GM12873 (cell line): ENCODE data around the gene PNKP.

Experiments
- CTCF ChIP-seq: IDR thresholded peaks from 2 replicates; pipeline ENCODE4 v1.5.1; 2012; ENCODE audit warnings: low read depth, mild to moderate bottlenecking, moderate library complexity, low read length, control low read depth; ENCODE audit not compliant: insufficient read depth; ENCODE audit errors: missing control alignments

Gene PNKP

DNA sequence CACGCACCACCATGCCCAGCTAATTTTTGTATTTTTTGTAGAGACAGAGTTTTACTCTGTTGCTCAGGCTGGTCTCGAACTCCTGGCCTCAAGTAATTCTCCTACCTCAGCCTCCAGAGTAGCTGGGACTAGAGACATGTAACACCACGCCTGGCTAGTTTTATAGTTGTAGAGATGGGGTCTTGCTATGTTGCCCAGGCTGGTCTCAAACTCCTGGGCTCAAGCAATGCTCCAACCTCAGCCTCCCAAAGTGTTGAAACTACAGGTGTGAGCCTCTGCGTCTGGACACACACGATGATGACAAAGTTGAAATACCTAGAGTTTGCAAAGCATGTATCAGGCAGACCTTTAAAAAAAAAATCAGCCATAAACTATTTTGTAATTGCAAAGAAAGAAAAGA is 21.0 kb downstream of the PNKP start:
- no peak for TF ChIP-seq CTCF

DNA sequence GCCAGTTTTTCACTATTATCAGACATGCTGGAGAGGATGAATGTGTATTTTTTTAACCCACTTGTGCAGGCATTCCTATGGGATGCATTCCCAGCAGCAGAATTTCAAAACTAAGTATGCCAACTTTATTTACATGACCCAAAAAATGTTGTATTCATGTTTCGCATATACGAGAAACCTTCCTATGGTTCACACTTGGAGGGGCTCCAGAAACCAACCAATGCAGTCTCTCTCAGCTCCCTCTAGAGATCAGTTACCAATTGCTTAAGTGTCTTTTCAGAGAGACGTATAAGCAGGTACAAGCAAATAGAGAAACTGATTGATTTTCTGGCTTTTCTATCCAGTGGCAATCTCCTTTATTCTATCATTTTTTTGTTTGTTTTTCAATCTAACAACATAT is 22.0 kb downstream of the PNKP start:
- TF ChIP-seq CTCF: no peak

DNA sequence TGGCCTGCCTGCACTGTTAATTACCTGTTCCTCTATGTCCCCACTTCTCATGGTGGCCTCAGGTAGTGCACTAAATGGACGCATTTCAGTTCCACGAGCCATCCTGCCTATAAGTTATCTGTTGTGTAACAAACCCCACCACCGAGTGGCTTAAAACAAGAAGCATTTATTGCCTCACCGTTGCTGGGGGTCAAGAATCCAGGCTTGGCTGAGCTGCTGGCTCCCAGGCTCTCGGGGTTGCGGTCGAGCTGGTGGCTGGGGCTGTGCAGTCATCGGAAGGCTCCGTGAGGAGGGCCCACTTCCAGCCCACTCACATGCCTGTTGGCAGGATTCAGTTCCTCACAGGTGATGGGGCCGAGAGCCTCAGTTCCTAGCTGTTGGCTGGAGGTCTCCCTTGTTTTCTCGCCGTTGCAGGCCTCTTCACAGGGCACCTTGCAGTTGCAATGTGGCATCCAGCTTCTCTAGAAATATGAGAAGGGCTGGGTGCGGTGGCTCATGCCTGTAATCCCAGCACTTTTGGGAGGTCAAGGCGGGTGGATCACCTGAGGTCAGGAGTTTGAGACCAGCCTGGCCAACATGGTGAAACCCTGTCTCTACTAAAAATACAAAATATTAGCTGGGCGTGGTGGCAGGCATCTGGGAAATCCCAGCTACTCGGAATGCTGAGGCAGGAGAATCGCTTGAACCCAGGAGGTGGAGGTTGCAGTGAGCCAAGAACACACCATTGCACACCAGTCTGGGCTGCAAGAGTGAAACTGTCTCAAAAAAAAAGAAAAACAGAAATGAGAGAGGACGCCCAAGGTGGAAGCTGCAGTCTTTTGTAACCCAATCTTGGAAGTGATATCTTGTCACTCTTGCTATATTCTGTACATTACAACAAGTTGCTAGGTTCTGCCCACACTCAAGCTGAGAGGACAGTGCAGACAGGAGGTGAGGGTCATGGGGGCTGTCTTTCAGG is 23.0 kb downstream of the PNKP start:
- no peak for TF ChIP-seq CTCF

DNA sequence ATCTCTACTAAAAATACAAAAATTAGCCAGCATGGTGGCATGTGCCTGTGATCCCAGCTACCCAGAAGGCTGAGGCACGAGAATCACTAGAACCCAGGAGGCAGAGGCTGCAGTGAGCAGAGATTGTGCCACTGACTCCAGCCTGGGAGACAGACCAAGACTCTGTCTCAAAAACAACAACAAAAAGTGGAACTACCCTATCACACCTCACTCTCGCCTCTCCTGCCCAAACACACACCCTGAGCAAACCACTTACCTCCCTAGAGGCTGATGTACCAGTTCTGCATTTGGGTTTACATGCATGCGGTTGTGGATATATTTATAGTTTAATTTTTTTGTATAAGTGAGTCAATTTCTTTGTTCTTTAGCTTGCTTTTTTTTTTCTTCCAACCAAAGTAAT is 24.1 kb downstream of the PNKP start:
- no peak for TF ChIP-seq CTCF

- TF ChIP-seq CTCF: no peak
Measured at GRCh38 chr19:49840736-49841249, 26.6 kb downstream of the PNKP start.

DNA sequence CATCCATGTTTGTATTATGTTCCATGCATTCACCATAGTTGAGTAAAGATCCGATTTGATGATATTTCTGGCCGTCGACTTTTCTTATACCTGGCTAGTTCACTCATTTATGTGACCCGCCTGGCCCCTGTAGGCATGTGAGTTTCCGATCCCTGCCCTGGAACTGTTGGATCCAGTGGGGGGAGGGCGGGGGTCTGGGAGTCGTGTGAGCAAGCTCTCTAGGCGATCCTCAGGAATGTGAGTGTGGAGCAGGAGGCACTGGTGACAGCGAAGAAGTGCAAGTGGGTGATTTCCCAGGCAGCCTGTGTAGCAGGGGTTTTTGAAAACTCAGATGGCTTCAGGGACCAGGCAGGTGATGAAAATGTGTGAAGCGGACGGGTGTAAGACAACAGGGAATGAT is 27.1 kb downstream of the PNKP start:
- TF ChIP-seq CTCF: no peak

GRCh38 chr19:49839713-49840112 is 27.7 kb downstream of the PNKP start:
- TF ChIP-seq CTCF: no peak
